ENCODE data around the gene MEA1. TPM values are rescaled to one million over a fixed set of nuclear protein-coding genes. Genes with fewer than 3 reads are reported as not detected.

Gene MEA1
- total RNA-seq, 2 experiments from 2014 or later, result 67.9 to 70.7 TPM

- POLR2A ChIA-PET, result interaction anchor here (1.0 kb wide), 1 partner anchor 102 kb away, joined by 3 read pairs; no protein-coding TSS in a partner anchor
- Histone ChIP-seq H3K4me2 (ENCODE audit: low read length) (no peak overlapping the region), H4K20me1 (ENCODE audit: insufficient read depth, low read length) (no peaks in the 10 kb centered on the region), H3K4me1 (ENCODE audit: insufficient read depth, low read length, poor library complexity, severe bottlenecking) (no peaks in the 10 kb centered on the region), H3K27ac (ENCODE audit: low read depth, low read length, poor library complexity, severe bottlenecking) (no peak overlapping the region), H2AFZ (ENCODE audit: low read length) (no peak overlapping the region), H3K36me3 (ENCODE audit: insufficient read depth, low read length) (peaks cover 91% of the 10 kb centered on the region), H3K79me2 (ENCODE audit: insufficient read depth, low read depth, low read length) (peaks cover 8% of the 10 kb centered on the region; the same call in 1 of the 2 replicates), H3K9me3 (ENCODE audit: low read length) (no peaks in the 10 kb centered on the region), H3K9me2 (ENCODE audit: insufficient read depth, low read length) (no peaks in the 10 kb centered on the region), H3K4me3 (ENCODE audit: low read depth, low read length, poor library complexity, severe bottlenecking) (no peak overlapping the region)
- no TSS peak for BruUV-seq (replicated peaks)
- DNase-seq (ENCODE audit: low spot score), result no peak
- intact Hi-C loops (cut with micrococcal nuclease; ENCODE audit: unreplicated experiment), result no loop called here
- CTCF ChIA-PET (ENCODE audit: unreplicated experiment), result no interaction called here
- TF ChIP-seq, protein P1, sequence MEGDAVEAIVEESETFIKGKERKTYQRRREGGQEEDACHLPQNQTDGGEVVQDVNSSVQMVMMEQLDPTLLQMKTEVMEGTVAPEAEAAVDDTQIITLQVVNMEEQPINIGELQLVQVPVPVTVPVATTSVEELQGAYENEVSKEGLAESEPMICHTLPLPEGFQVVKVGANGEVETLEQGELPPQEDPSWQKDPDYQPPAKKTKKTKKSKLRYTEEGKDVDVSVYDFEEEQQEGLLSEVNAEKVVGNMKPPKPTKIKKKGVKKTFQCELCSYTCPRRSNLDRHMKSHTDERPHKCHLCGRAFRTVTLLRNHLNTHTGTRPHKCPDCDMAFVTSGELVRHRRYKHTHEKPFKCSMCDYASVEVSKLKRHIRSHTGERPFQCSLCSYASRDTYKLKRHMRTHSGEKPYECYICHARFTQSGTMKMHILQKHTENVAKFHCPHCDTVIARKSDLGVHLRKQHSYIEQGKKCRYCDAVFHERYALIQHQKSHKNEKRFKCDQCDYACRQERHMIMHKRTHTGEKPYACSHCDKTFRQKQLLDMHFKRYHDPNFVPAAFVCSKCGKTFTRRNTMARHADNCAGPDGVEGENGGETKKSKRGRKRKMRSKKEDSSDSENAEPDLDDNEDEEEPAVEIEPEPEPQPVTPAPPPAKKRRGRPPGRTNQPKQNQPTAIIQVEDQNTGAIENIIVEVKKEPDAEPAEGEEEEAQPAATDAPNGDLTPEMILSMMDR (conservative IDR thresholded peaks at IDR 0.05; ENCODE audit: low read length), result no peak
- no peak for TF ChIP-seq EZH2phosphoT487 (IDR thresholded peaks at IDR 0.05; ENCODE audit: borderline replicate concordance, low read depth, low read length)
Observed at GRCh38 chr6:43029120-43029519, 15.4 kb upstream of the MEA1 start.

DNA sequence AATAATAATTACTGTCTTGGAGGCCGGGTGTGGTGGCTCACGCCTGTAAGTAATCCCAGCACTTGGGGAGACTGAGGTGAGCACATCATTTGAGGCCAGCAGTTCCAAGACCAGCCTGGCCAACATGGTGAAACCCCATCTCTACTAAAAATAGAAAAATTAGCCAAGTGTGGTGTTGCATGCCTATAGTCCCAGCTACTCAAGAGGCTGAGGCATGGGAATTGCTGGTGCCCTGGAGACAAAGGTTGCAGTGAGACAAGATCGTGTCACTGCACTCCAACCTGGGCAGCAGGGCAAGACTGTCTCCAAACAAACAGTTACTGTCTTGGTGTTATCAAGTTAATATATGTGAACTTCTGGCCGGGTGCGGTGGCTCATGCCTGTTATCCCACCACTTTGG, 12.6 kb upstream of the MEA1 start:
- H3K9me2 ChIP-seq (ENCODE audit: insufficient read depth, low read length), result no peaks in the 10 kb centered on the region
- no peak for DNase-seq (ENCODE audit: low spot score)
- no peaks in the 10 kb centered on the region for H3K9me3 ChIP-seq (ENCODE audit: low read length)
- H2AFZ ChIP-seq (ENCODE audit: low read length), result no peak overlapping the region
- intact Hi-C loops (cut with micrococcal nuclease; ENCODE audit: unreplicated experiment), result no loop called here
- POLR2A ChIA-PET, result no interaction called here
- no TSS peak for BruUV-seq (replicated peaks)
- CTCF ChIA-PET (ENCODE audit: unreplicated experiment), result no interaction called here
- H4K20me1 ChIP-seq (ENCODE audit: insufficient read depth, low read length), result no peaks in the 10 kb centered on the region
- H3K79me2 ChIP-seq (ENCODE audit: insufficient read depth, low read depth, low read length), result peaks cover 34% of the 10 kb centered on the region
- TF ChIP-seq EZH2phosphoT487 (IDR thresholded peaks at IDR 0.05; ENCODE audit: borderline replicate concordance, low read depth, low read length), result no peak
- TF ChIP-seq, protein P1 (conservative IDR thresholded peaks at IDR 0.05; ENCODE audit: low read length), result no peak
- peaks cover 80% of the 10 kb centered on the region for H3K36me3 ChIP-seq (ENCODE audit: insufficient read depth, low read length)
- no peak overlapping the region for H3K4me2 ChIP-seq (ENCODE audit: low read length)
- H3K27ac ChIP-seq (ENCODE audit: low read depth, low read length, poor library complexity, severe bottlenecking), result no peak overlapping the region
- no peak overlapping the region for H3K4me3 ChIP-seq (ENCODE audit: low read depth, low read length, poor library complexity, severe bottlenecking)
- peaks cover 10% of the 10 kb centered on the region for H3K4me1 ChIP-seq (ENCODE audit: insufficient read depth, low read length, poor library complexity, severe bottlenecking)

GRCh38 chr6:43024436-43024835, 10.7 kb upstream of the MEA1 start:
- no TSS peak for BruUV-seq (replicated peaks)
- peaks cover 80% of the 10 kb centered on the region for H3K36me3 ChIP-seq (ENCODE audit: insufficient read depth, low read length)
- H3K9me2 ChIP-seq (ENCODE audit: insufficient read depth, low read length), result no peaks in the 10 kb centered on the region
- no peak overlapping the region for H3K27ac ChIP-seq (ENCODE audit: low read depth, low read length, poor library complexity, severe bottlenecking)
- POLR2A ChIA-PET, result interaction anchor here (0.6 kb wide), 1 partner anchor 397 kb away, joined by 3 read pairs; no protein-coding TSS in a partner anchor
- CTCF ChIA-PET (ENCODE audit: unreplicated experiment), result no interaction called here
- DNase-seq (ENCODE audit: low spot score), result no peak
- intact Hi-C loops (cut with micrococcal nuclease; ENCODE audit: unreplicated experiment), result no loop called here
- H4K20me1 ChIP-seq (ENCODE audit: insufficient read depth, low read length), result no peaks in the 10 kb centered on the region
- no peak overlapping the region for H2AFZ ChIP-seq (ENCODE audit: low read length)
- H3K4me3 ChIP-seq (ENCODE audit: low read depth, low read length, poor library complexity, severe bottlenecking), result no peak overlapping the region
- peaks cover 20% of the 10 kb centered on the region for H3K4me1 ChIP-seq (ENCODE audit: insufficient read depth, low read length, poor library complexity, severe bottlenecking)
- no peak overlapping the region for H3K4me2 ChIP-seq (ENCODE audit: low read length)
- TF ChIP-seq EZH2phosphoT487 (IDR thresholded peaks at IDR 0.05; ENCODE audit: borderline replicate concordance, low read depth, low read length), result no peak
- TF ChIP-seq, protein P1 (conservative IDR thresholded peaks at IDR 0.05; ENCODE audit: low read length), result no peak
- H3K9me3 ChIP-seq (ENCODE audit: low read length), result no peaks in the 10 kb centered on the region
- peaks cover 34% of the 10 kb centered on the region for H3K79me2 ChIP-seq (ENCODE audit: insufficient read depth, low read depth, low read length)

All from OCI-LY7 (cell line).